Measurements from ENCODE around the gene SYNDIG1L.

Gene SYNDIG1L

DNA sequence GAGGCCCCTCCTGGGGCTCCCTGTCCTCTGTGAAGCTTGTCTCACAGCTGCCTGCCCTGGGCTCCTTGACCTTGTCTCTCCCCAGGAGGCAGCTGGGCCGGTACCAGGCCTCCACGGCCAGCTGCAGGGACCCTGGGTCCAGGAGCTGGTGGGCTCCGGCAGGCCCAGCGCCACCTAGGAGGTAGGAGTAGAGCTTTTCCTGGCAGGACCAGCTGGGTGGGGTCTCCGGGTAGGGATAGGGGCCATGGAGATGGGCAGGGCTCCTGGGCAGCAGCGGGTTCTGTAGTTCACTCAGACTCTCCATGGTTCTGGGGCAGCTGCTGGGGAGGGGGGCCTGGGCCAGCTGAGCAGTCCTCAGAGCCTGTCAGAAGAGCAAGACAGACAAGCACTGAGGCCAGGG, 16.6 kb downstream of the SYNDIG1L start:
- no peak for DNase-seq (ENCODE audit: low read depth)
- TF ChIP-seq, protein P1, sequence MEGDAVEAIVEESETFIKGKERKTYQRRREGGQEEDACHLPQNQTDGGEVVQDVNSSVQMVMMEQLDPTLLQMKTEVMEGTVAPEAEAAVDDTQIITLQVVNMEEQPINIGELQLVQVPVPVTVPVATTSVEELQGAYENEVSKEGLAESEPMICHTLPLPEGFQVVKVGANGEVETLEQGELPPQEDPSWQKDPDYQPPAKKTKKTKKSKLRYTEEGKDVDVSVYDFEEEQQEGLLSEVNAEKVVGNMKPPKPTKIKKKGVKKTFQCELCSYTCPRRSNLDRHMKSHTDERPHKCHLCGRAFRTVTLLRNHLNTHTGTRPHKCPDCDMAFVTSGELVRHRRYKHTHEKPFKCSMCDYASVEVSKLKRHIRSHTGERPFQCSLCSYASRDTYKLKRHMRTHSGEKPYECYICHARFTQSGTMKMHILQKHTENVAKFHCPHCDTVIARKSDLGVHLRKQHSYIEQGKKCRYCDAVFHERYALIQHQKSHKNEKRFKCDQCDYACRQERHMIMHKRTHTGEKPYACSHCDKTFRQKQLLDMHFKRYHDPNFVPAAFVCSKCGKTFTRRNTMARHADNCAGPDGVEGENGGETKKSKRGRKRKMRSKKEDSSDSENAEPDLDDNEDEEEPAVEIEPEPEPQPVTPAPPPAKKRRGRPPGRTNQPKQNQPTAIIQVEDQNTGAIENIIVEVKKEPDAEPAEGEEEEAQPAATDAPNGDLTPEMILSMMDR (IDR thresholded peaks at IDR 0.05; ENCODE audit: low read depth, low read length, missing control alignments): no peak
- H3K4me3 ChIP-seq (ENCODE audit: low read depth, low read length): no peak overlapping the region
- in situ Hi-C loops (cut with HindIII; ENCODE audit: low sequenced_read_pairs): no loop called here

DNA sequence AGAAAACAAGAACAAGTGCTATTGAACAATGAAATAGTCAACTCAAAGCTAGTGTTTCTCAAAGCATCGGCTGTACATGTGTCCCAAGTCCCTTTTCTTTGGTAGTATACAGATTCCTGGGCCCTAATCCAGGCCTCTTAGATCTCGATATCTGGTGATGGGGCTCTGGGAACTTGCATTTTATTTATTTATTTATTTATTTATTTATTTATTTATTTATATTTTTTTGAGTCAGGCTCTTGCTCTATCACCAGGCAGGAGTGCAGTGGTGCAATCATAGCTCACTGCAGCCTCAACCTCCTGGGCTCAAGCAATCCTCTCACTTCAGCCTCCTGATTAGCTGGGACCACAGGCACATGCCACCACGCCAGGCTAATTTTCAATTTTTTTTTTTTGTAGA, 17.1 kb downstream of the SYNDIG1L start:
- in situ Hi-C loops (cut with HindIII; ENCODE audit: low sequenced_read_pairs): no loop called here
- no peak overlapping the region for H3K4me3 ChIP-seq (ENCODE audit: low read depth, low read length)
- DNase-seq (ENCODE audit: low read depth): no peak
- TF ChIP-seq, protein P1 (IDR thresholded peaks at IDR 0.05; ENCODE audit: low read depth, low read length, missing control alignments): no peak

DNA sequence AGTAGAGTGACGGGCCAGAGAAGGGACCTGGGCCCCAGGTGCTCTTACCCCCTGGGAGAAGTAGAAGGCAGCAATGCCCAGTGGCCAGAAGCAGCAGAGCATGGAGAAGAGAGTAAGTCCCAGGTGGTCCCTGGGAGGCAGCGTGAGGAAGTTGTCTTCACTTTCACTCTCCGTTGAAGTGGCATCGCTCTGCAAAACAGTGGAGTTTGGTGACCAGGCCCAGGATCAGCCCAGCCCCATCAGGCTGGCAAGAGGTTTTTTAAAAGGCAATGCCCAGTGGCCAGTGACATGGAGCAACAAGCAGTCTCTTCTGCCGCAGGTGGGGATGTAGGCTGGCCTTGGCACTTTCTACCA, 18.2 kb downstream of the SYNDIG1L start:
- TF ChIP-seq, protein P1 (IDR thresholded peaks at IDR 0.05; ENCODE audit: low read depth, low read length, missing control alignments): no peak
- in situ Hi-C loops (cut with HindIII; ENCODE audit: low sequenced_read_pairs): no loop called here
- DNase-seq (ENCODE audit: low read depth): no peak
- H3K4me3 ChIP-seq (ENCODE audit: low read depth, low read length): no peak overlapping the region

DNA sequence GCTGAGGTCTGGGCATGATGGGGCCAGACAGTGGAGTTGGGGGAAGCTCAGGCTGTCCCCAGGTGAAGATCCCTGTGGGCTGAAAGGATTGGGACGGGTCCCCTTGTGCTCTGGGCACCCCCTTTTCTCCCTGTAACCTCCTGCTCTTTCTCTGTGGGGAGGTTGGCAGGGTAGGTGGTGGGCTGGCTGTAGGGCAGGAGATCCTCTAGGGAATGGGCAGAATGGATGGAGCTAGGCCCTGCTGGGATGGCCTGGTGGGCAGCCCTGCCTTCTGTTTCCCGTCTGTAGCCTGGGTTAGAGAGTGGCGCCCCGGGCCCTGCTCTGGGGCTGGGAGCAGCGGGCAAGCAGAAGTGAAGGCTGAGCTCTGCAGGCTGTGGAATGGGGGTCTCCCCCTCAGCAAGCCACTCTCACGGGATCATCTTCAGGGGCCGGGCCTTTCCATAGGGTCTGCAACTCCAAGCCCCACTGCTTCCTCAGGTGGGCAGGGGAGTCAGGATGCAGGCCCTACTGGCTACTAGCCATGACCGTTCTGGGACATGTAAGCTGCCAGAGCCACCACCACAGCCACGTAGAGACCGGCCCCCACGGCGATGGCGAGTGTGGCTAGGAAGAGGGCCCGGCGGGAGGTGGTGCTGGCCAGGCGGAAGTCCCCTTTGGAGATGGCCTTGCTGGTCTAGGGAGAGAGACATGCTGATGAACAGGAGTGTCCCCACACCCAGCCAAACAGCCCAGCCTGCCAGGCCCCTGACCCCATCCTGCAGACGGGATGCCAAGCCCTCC, 18.8 kb downstream of the SYNDIG1L start:
- in situ Hi-C loops (cut with HindIII; ENCODE audit: low sequenced_read_pairs): no loop called here
- H3K4me3 ChIP-seq (ENCODE audit: low read depth, low read length): no peak overlapping the region
- no peak for DNase-seq (ENCODE audit: low read depth)
- TF ChIP-seq, protein P1 (IDR thresholded peaks at IDR 0.05; ENCODE audit: low read depth, low read length, missing control alignments): no peak

DNA sequence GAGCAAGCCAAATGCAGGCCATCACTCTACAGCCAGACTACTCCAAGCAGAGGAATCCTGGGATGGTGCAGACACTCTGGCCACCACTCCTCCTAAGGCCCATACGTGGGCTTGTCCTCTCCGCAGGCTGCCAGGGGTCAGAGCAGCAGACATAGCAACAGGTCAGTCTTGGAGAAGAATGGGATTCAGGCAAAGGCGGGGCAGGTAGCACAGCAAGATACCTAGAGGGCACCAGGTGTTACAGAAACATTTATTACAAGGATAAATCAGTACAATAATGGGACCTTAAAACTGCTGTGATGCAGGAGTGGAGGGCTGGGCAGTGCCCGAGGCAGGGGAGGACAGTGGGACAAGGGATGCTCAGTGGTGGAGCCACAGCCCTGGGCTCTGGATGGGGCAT, 20.3 kb downstream of the SYNDIG1L start:
- no peak for DNase-seq (ENCODE audit: low read depth)
- no peak overlapping the region for H3K4me3 ChIP-seq (ENCODE audit: low read depth, low read length)
- in situ Hi-C loops (cut with HindIII; ENCODE audit: low sequenced_read_pairs): no loop called here
- TF ChIP-seq, protein P1 (IDR thresholded peaks at IDR 0.05; ENCODE audit: low read depth, low read length, missing control alignments): no peak

DNA sequence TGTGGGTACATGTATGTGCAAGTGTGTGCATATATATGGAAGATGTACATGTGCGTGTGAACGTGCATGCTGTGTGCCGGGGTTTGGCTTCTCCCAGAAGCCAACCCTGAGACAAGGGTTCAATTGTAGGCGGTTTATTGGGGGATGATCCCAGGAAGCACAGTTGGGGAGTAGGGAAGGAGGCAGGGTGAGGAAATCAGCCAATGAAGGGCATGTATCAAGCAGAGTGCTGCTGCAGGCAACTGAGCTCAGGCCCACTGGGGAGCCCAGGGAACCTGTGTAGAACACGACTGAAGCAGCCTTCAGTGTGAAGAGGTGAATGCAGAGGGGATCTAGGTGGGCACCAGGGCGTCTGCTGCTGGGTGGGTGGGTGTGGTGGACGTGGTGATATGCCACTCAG, 21.6 kb downstream of the SYNDIG1L start:
- in situ Hi-C loops (cut with HindIII; ENCODE audit: low sequenced_read_pairs): no loop called here

More for the DNA sequence above, 21.6 kb downstream of the SYNDIG1L start:
- DNase-seq (ENCODE audit: low read depth): no peak
- TF ChIP-seq, protein P1 (IDR thresholded peaks at IDR 0.05; ENCODE audit: low read depth, low read length, missing control alignments): no peak
- no peak overlapping the region for H3K4me3 ChIP-seq (ENCODE audit: low read depth, low read length)
